Caco-2 (cell line): ENCODE data around the gene MYO5B. TPM values are rescaled to one million over a fixed set of nuclear protein-coding genes. Genes with fewer than 3 reads are reported as not detected.

Experiments
- BruUV-seq: library from RNA; stranded (reverse); fragments of 400-500 nt; replicated peaks from 2 replicates; lab custom pipeline; 2021; lab: Mats Ljungman, UMichigan
- CTCF ChIA-PET: fragments of 300-600 bp; sonication (Branson Sonifier 250); formaldehyde crosslinking; loops from one replicate; lab custom pipeline; 2022; ENCODE audit warnings: antibody characterized with exemption; lab: Charles Lee
- POLR2A ChIA-PET: fragments of 300-600 bp; sonication (Branson Sonifier 250); formaldehyde crosslinking; loops from one replicate; lab custom pipeline; 2022; ENCODE audit warnings: antibody characterized with exemption; lab: Charles Lee
- DNase-seq, 2 experiments: peaks; one replicate each; pipeline versions ENCODE4 v3.0.0 to v3.0.0-alpha.2; 2020 to 2022
- H3K27me3 ChIP-seq: replicated peaks from 2 replicates; pipeline ENCODE4 v1.6.0; 2011; ENCODE audit warnings: low read length; ENCODE audit not compliant: control insufficient read depth, insufficient read depth
- H3K36me3 ChIP-seq: 2 replicates; pipeline ENCODE4 v1.5.1; 2011; ENCODE audit warnings: low read length; ENCODE audit not compliant: control insufficient read depth, insufficient read depth
- H3K4me1 ChIP-seq: fragments of 250-450 bp; sonication (Bioruptor Pico); 2 replicates; pipeline ENCODE4 v1.5.1; 2020; ENCODE audit warnings: mild to moderate bottlenecking
- H3K4me3 ChIP-seq: 2 replicates; pipeline ENCODE4 v1.5.1; 2011; ENCODE audit warnings: low read depth, mild to moderate bottlenecking, control low read depth, low read length
- H3K9me3 ChIP-seq: fragments of 250-450 bp; sonication (Bioruptor Pico); 2 replicates; pipeline ENCODE4 v1.5.1; 2020; ENCODE audit warnings: mild to moderate bottlenecking, moderate library complexity
- H3K27ac Mint-ChIP-seq: one replicate; pipeline ENCODE4 v1.8.0; 2022; ENCODE audit warnings: mixed read lengths; ENCODE audit not compliant: unreplicated experiment
- H3K27me3 Mint-ChIP-seq: one replicate; pipeline ENCODE4 v1.8.0; 2022; ENCODE audit warnings: mixed read lengths; ENCODE audit not compliant: insufficient read depth, unreplicated experiment
- H3K36me3 Mint-ChIP-seq: one replicate; pipeline ENCODE4 v1.8.0; 2022; ENCODE audit warnings: mild to moderate bottlenecking, mixed read lengths; ENCODE audit not compliant: insufficient read depth, unreplicated experiment
- H3K4me1 Mint-ChIP-seq: one replicate; pipeline ENCODE4 v1.8.0; 2022; ENCODE audit warnings: low read depth, mixed read lengths; ENCODE audit not compliant: unreplicated experiment
- H3K4me3 Mint-ChIP-seq: one replicate; pipeline ENCODE4 v1.8.0; 2022; ENCODE audit warnings: mild to moderate bottlenecking, moderate library complexity, mixed read lengths; ENCODE audit not compliant: unreplicated experiment
- H3K9me3 Mint-ChIP-seq: one replicate; pipeline ENCODE4 v1.8.0; 2022; ENCODE audit warnings: mixed read lengths; ENCODE audit not compliant: unreplicated experiment
- intact Hi-C: fragments of 100-400 bp; cut with micrococcal nuclease; formaldehyde crosslinking; loops from one replicate; pipeline ENCODE4 v1.10.0; 2022; ENCODE audit not compliant: unreplicated experiment
- total RNA-seq: library from RNA; stranded (reverse); gene quantifications from 2 replicates; pipeline ENCODE4 v1.2.3, GENCODE V29; 2022
- TF ChIP-seq, protein P1 (sequence below), 2 experiments: fragments of 200-600 bp in 1 of 2; IDR thresholded peaks; 1 replicate in 1 of 2; 2 replicates in 1 of 2; pipeline versions ENCODE4 v1.5.1 to v1.8.0; 2011 to 2022; ENCODE audit warnings: antibody characterized with exemption in 1 of 2, control low read depth in 1 of 2, inconsistent platforms in 1 of 2, low read depth in 1 of 2, low read length in 1 of 2, mild to moderate bottlenecking in 1 of 2, moderate library complexity in 1 of 2; ENCODE audit not compliant: insufficient read depth in 1 of 2, severe bottlenecking in 1 of 2, unreplicated experiment in 1 of 2

MYO5B gene
- total RNA-seq, 1 experiment from 2014 or later, result 28.3 TPM

DNA sequence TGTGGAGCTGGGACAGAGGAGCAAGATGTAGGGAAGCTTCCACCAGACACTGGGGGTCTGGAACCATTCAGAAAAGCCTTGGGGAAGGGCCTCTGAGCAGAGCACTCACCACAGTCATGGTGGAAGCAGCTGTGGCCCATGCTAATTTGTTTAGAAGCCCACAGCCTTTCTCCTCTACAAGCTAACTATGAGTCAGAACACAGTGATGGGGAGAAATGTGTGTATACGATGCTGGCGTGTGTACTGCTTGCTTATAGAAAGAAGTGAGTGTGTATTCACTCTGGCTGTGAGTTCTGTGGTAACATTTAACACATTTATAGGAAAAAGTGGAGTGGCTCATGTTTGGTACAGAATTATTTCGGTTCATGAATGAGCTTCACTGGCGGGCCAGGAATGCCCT is 224.6 kb downstream of the MYO5B start:
- Histone ChIP-seq H3K4me1 (peaks cover 20% of the 10 kb centered on the region), H3K27me3 (no peaks in the 10 kb centered on the region), H3K36me3 (no peaks in the 10 kb centered on the region; the same call in 1 of the 2 replicates), H3K9me3 (no peaks in the 10 kb centered on the region), H3K4me3 (no peak overlapping the region)
- intact Hi-C loops, result no loop called here
- H3K36me3 Mint-ChIP-seq, result peaks cover 12% of the 10 kb centered on the region
- H3K27me3 Mint-ChIP-seq, result no peaks in the 10 kb centered on the region
- ChIA-PET POLR2A (no interaction called here), CTCF (interaction anchor here (0.6 kb wide), 1 partner anchor 136 kb away, joined by 8 read pairs; no protein-coding TSS in a partner anchor)
- peaks cover 6% of the 10 kb centered on the region for H3K4me1 Mint-ChIP-seq
- BruUV-seq, result no TSS peak
- DNase-seq, result no peak
- TF ChIP-seq, protein P1, sequence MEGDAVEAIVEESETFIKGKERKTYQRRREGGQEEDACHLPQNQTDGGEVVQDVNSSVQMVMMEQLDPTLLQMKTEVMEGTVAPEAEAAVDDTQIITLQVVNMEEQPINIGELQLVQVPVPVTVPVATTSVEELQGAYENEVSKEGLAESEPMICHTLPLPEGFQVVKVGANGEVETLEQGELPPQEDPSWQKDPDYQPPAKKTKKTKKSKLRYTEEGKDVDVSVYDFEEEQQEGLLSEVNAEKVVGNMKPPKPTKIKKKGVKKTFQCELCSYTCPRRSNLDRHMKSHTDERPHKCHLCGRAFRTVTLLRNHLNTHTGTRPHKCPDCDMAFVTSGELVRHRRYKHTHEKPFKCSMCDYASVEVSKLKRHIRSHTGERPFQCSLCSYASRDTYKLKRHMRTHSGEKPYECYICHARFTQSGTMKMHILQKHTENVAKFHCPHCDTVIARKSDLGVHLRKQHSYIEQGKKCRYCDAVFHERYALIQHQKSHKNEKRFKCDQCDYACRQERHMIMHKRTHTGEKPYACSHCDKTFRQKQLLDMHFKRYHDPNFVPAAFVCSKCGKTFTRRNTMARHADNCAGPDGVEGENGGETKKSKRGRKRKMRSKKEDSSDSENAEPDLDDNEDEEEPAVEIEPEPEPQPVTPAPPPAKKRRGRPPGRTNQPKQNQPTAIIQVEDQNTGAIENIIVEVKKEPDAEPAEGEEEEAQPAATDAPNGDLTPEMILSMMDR (IDR thresholded peaks at IDR 0.05; ENCODE audit: insufficient read depth in 1 of 2, low read depth in 1 of 2, low read length in 1 of 2, severe bottlenecking in 1 of 2, unreplicated experiment in 1 of 2), result no peak
- no peak overlapping the region for H3K4me3 Mint-ChIP-seq
- no peaks in the 10 kb centered on the region for H3K9me3 Mint-ChIP-seq
- no peak overlapping the region for H3K27ac Mint-ChIP-seq

DNA sequence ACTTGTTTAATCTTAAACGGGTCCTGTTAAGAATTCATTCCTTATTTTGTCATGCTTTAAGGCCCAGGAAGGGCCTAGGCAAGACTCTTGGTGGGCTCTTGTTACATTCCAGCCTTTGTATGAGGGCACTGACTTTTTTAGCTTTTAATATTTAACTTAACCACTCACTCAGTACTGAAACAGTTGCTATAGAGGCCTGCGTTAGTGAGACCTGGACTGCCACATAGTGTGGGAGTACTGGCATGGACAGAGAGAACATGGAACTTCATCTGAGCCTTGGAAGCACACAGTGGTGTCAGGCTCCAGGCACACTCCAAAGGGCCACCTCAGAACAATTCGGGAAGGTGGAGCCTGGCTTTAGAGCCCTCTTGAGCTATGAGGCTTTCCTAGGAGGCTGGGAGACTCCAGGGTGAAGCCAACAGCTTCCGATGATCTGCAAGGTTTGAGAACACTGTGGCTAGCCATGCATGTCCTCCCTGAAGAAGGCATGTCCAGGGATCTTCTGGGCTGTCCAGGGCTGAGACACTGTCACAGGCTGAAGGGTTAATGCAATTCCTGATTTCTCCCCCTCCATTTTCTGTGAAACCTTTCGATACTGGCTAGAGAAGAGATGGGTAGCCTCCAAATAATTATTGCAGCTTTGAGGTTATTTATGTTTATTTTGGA is 226.2 kb downstream of the MYO5B start:
- Histone ChIP-seq H3K4me1 (peaks cover 20% of the 10 kb centered on the region), H3K9me3 (no peaks in the 10 kb centered on the region), H3K27me3 (no peaks in the 10 kb centered on the region), H3K36me3 (no peaks in the 10 kb centered on the region; the same call in 1 of the 2 replicates), H3K4me3 (no peak overlapping the region)
- TF ChIP-seq, protein P1 (IDR thresholded peaks at IDR 0.05; ENCODE audit: insufficient read depth in 1 of 2, low read depth in 1 of 2, low read length in 1 of 2, severe bottlenecking in 1 of 2, unreplicated experiment in 1 of 2), result no peak
- H3K9me3 Mint-ChIP-seq, result no peaks in the 10 kb centered on the region
- H3K36me3 Mint-ChIP-seq, result peaks cover 6% of the 10 kb centered on the region
- no peak for DNase-seq
- peaks cover 6% of the 10 kb centered on the region for H3K4me1 Mint-ChIP-seq
- intact Hi-C loops, result no loop called here
- no TSS peak for BruUV-seq
- no peaks in the 10 kb centered on the region for H3K27me3 Mint-ChIP-seq
- CTCF ChIA-PET, result no interaction called here
- no peak overlapping the region for H3K27ac Mint-ChIP-seq
- POLR2A ChIA-PET, result no interaction called here
- no peak overlapping the region for H3K4me3 Mint-ChIP-seq

DNA sequence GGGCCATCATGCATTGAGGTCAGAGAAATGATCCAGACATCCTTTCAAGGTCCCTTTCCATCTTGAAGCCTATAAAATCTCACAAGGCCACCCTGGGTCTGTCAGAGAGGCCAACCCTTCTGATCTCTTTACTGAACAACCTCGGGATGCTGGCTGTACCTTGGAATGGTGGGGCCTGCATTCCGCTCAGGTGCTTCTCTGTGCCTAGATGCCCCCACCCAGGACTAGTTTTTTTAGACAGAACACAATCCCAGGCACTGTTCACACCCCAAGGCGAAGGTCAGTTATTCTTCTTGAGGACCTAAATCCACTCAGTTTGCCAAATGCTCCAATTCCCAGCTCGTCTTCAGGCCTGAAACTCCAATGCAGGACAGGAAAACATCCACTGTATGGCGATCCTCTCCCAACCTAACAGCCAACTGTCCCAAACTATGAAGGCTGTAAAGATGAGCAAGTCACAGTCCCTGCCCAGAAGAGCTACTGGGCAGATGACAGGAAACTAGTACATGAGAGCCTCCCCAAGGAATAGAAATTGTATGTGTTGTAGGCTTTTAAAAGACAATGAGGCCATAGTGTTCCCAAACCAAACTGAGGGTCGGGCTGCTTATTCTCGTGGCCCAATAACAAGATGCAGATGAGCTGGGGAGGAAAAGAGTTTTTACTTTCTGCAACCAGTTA is 227.2 kb downstream of the MYO5B start:
- H3K36me3 Mint-ChIP-seq, result peaks cover 6% of the 10 kb centered on the region
- CTCF ChIA-PET, result no interaction called here
- peaks cover 20% of the 10 kb centered on the region for H3K4me1 ChIP-seq
- H3K4me1 Mint-ChIP-seq, result peaks cover 6% of the 10 kb centered on the region
- H3K9me3 Mint-ChIP-seq, result no peaks in the 10 kb centered on the region
- TF ChIP-seq, protein P1 (IDR thresholded peaks at IDR 0.05; ENCODE audit: insufficient read depth in 1 of 2, low read depth in 1 of 2, low read length in 1 of 2, severe bottlenecking in 1 of 2, unreplicated experiment in 1 of 2), result no peak
- H3K27ac Mint-ChIP-seq, result no peak overlapping the region
- no peak overlapping the region for H3K4me3 Mint-ChIP-seq
- intact Hi-C loops, result no loop called here
- POLR2A ChIA-PET, result no interaction called here
- no peaks in the 10 kb centered on the region for H3K9me3 ChIP-seq
- H3K4me3 ChIP-seq, result no peak overlapping the region
- DNase-seq, result no peak
- no peaks in the 10 kb centered on the region; the same call in 1 of the 2 replicates for H3K36me3 ChIP-seq
- no peaks in the 10 kb centered on the region for H3K27me3 Mint-ChIP-seq
- H3K27me3 ChIP-seq, result no peaks in the 10 kb centered on the region
- no TSS peak for BruUV-seq
